HepG2 (cell line): ENCODE data around the gene TBL3. TPM values are rescaled to one million over a fixed set of nuclear protein-coding genes. Genes with fewer than 3 reads are reported as not detected.
A peak's percentile ranks its signal among the peaks of the same experiment; 100 is the strongest.

Experiments
- AHR ChIP-seq: IDR thresholded peaks from 2 replicates; pipeline ENCODE4 v1.6.1; 2018; ENCODE audit warnings: missing genetic modification reagents, missing compliant biosample characterization
- BCL6 ChIP-seq: IDR thresholded peaks from 2 replicates; pipeline ENCODE4 v1.6.1; 2016; ENCODE audit warnings: missing genetic modification reagents, missing compliant biosample characterization
- HMG20B ChIP-seq: conservative IDR thresholded peaks from 2 replicates; pipeline ENCODE4 v1.6.1; 2016; ENCODE audit warnings: missing genetic modification reagents, missing compliant biosample characterization
- KAT7 ChIP-seq: IDR thresholded peaks from 2 replicates; pipeline ENCODE4 v1.6.1; 2018; ENCODE audit warnings: borderline replicate concordance, missing compliant biosample characterization
- ONECUT2 ChIP-seq: sonication (generic); formaldehyde crosslinking; IDR thresholded peaks from 2 replicates; pipeline ENCODE4 v1.4.0; 2020; ENCODE audit warnings: missing genetic modification reagents
- POLR2A ChIP-seq, 2 experiments: IDR thresholded peaks; 2 replicates each; pipeline ENCODE4 v1.6.1; 2011; ENCODE audit warnings: low read depth in 2 of 2, low read length in 2 of 2, mild to moderate bottlenecking in 1 of 2, moderate library complexity in 1 of 2; ENCODE audit not compliant: insufficient read depth in 1 of 2
- YEATS2 ChIP-seq: sonication (generic); formaldehyde crosslinking; IDR thresholded peaks from 2 replicates; pipeline ENCODE4 v1.4.0; 2020; ENCODE audit warnings: missing genetic modification reagents, borderline replicate concordance
- ZKSCAN5 ChIP-seq: sonication (generic); formaldehyde crosslinking; IDR thresholded peaks from 2 replicates; pipeline ENCODE4 v1.5.1; 2020; ENCODE audit warnings: mild to moderate bottlenecking, missing genetic modification reagents
- ZNF10 ChIP-seq: sonication (generic); formaldehyde crosslinking; IDR thresholded peaks from 2 replicates; pipeline ENCODE4 v1.4.0; 2020; ENCODE audit warnings: mild to moderate bottlenecking, low read depth, missing genetic modification reagents, borderline replicate concordance
- ZNF382 ChIP-seq: sonication (generic); formaldehyde crosslinking; IDR thresholded peaks from 2 replicates; pipeline ENCODE4 v1.5.0; 2020; ENCODE audit warnings: missing genetic modification reagents, mild to moderate bottlenecking, borderline replicate concordance
- ZNF451 ChIP-seq: sonication (generic); formaldehyde crosslinking; IDR thresholded peaks from 2 replicates; pipeline ENCODE4 v1.5.0; 2020; ENCODE audit warnings: mild to moderate bottlenecking, missing genetic modification reagents
- ZNF484 ChIP-seq: sonication (generic); formaldehyde crosslinking; IDR thresholded peaks from 2 replicates; pipeline ENCODE4 v1.5.1; 2020; ENCODE audit warnings: mild to moderate bottlenecking, low read depth, missing genetic modification reagents, borderline replicate concordance
- ZNF549 ChIP-seq: sonication (generic); formaldehyde crosslinking; IDR thresholded peaks from 2 replicates; pipeline ENCODE4 v1.5.0; 2020; ENCODE audit warnings: missing genetic modification reagents
- ZNF567 ChIP-seq: sonication (generic); formaldehyde crosslinking; IDR thresholded peaks from 2 replicates; pipeline ENCODE4 v1.8.1; 2023; ENCODE audit warnings: mild to moderate bottlenecking, missing genetic modification reagents, borderline replicate concordance
- polyA plus RNA-seq, 8 experiments: library from polyadenylated mRNA; depleted of rRNA in 3 of 8; stranded (reverse) in 7 of 8; unstranded in 1 of 8; fragments of >200 nt; fragmentation: Illumina TruSeq in 4 of 8; extraction: Trizol in 4 of 8; gene quantifications; 2 replicates each; pipeline versions ENCODE4 v1.2.1 to v1.2.3, GENCODE V29; 2011 to 2016; ENCODE audit warnings: low read depth in 4 of 8, missing spikeins in 1 of 8, mixed read lengths in 1 of 8; ENCODE audit not compliant: insufficient read depth in 1 of 8
- total RNA-seq, 5 experiments: library from RNA; depleted of rRNA; stranded (reverse); fragments of >200 nt; fragmentation: Illumina TruSeq; extraction: Trizol; gene quantifications; 2 replicates each; pipeline ENCODE4 v1.2.3, GENCODE V29; 2016; ENCODE audit warnings: low read depth in 1 of 5
- TF ChIP-seq, protein P1 (sequence below): sonication (generic); formaldehyde crosslinking; IDR thresholded peaks from 2 replicates; pipeline ENCODE4 v1.4.0; 2020; ENCODE audit warnings: mild to moderate bottlenecking, missing genetic modification reagents
- TF ChIP-seq, protein P2 (sequence below): sonication (generic); formaldehyde crosslinking; IDR thresholded peaks from 2 replicates; pipeline ENCODE4; 2020; ENCODE audit warnings: missing genetic modification reagents, mild to moderate bottlenecking, borderline replicate concordance
- TF ChIP-seq, protein P3 (sequence below): sonication (generic); formaldehyde crosslinking; IDR thresholded peaks from 2 replicates; pipeline ENCODE4 v1.8.0; 2022; ENCODE audit warnings: missing genetic modification reagents, mild to moderate bottlenecking, borderline replicate concordance
- TF ChIP-seq, protein P4 (sequence below): sonication (generic); formaldehyde crosslinking; IDR thresholded peaks from 2 replicates; pipeline ENCODE4 v1.4.0; 2020; ENCODE audit warnings: mild to moderate bottlenecking, missing genetic modification reagents, borderline replicate concordance

TBL3 gene
- total and polyA plus RNA-seq, 2 of the 13 experiments (the other 11 are each of a cell fraction or from before 2014, with no cell fraction given) = 16.8 to 38.0 TPM

DNA sequence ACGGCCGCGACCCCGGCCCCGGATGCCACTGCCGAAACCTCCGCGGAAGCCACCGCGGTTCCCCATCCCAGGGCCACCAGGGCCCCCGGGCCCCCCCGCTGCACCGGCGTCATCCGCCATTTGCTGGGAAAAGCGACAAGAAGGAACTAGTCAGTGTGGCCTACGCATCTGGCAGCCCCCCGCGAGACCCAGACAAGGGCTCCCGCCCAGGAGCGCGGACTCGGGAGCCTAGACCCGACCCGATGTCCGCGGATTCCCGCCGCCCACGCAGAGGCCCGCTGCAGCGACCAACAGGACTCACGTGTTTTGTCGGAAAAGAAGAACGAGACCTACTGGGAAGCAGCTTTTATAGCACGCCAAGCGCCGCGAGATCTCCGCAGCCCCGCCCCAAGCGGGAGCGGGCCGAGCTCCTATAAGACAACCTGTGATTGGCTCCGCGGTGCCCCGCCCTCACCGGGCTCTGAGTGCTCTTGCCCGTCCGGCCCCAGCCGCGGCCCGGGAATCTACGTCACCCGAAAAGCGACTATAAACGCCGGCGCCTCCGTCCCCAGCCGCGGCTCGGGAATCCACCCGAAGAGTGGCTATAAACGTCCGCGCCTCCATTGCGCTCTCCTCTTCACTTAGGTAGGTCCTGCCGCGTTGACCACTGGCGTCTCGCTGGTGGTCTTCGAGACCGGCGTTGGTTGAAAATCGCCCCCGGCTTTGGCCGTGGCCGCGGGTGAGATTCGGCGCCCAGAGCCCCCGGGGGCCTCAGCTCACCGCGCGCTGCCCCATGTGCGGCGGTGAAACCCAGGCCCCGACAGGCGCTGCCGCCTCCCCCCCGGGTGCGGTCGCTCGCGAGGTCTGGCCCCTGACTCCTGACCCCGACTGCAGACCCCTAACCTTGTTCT is 7.1 kb upstream of the TBL3 start, which contains the start of gene RPS2 (continued):
- TF ChIP-seq ZNF567 (CRISPR knock-in tag) (0 out of 2 replicates have a peak, but pooled peaks have one; percentile 32), ZNF10 (CRISPR knock-in tag) (no peak), BCL6 (CRISPR knock-in tag) (peak; percentile 48; the same call in 1 of the 2 replicates), ZKSCAN5 (CRISPR knock-in tag) (no peak), AHR (CRISPR knock-in tag) (peak; percentile 92; the same call in 1 of the 2 replicates), ZNF549 (no peak), ONECUT2 (CRISPR knock-in tag) (no peak), ZNF484 (CRISPR knock-in tag) (no peak), HMG20B (CRISPR knock-in tag) (no peak; the same call in 1 of the 2 replicates), POLR2A (IDR thresholded peaks at IDR 0.05; ENCODE audit: insufficient read depth in 1 of 2, low read depth in 2 of 2, low read length in 2 of 2) (peak; percentile 100), YEATS2 (CRISPR knock-in tag) (peak; percentile 100), ZNF451 (peak; percentile 59; the same call in 1 of the 2 replicates), ZNF382 (CRISPR knock-in tag) (no peak), KAT7 (CRISPR knock-in tag) (peak; percentile 80; the same call in 1 of the 2 replicates)
- TF ChIP-seq, protein P1, sequence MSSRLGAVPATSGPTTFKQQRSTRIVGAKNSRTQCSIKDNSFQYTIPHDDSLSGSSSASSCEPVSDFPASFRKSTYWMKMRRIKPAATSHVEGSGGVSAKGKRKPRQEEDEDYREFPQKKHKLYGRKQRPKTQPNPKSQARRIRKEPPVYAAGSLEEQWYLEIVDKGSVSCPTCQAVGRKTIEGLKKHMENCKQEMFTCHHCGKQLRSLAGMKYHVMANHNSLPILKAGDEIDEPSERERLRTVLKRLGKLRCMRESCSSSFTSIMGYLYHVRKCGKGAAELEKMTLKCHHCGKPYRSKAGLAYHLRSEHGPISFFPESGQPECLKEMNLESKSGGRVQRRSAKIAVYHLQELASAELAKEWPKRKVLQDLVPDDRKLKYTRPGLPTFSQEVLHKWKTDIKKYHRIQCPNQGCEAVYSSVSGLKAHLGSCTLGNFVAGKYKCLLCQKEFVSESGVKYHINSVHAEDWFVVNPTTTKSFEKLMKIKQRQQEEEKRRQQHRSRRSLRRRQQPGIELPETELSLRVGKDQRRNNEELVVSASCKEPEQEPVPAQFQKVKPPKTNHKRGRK (CRISPR knock-in tag) = no peak
- TF ChIP-seq, protein P2, sequence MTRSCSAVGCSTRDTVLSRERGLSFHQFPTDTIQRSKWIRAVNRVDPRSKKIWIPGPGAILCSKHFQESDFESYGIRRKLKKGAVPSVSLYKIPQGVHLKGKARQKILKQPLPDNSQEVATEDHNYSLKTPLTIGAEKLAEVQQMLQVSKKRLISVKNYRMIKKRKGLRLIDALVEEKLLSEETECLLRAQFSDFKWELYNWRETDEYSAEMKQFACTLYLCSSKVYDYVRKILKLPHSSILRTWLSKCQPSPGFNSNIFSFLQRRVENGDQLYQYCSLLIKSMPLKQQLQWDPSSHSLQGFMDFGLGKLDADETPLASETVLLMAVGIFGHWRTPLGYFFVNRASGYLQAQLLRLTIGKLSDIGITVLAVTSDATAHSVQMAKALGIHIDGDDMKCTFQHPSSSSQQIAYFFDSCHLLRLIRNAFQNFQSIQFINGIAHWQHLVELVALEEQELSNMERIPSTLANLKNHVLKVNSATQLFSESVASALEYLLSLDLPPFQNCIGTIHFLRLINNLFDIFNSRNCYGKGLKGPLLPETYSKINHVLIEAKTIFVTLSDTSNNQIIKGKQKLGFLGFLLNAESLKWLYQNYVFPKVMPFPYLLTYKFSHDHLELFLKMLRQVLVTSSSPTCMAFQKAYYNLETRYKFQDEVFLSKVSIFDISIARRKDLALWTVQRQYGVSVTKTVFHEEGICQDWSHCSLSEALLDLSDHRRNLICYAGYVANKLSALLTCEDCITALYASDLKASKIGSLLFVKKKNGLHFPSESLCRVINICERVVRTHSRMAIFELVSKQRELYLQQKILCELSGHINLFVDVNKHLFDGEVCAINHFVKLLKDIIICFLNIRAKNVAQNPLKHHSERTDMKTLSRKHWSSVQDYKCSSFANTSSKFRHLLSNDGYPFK (CRISPR knock-in tag) = peak; percentile 84
- TF ChIP-seq, protein P3, sequence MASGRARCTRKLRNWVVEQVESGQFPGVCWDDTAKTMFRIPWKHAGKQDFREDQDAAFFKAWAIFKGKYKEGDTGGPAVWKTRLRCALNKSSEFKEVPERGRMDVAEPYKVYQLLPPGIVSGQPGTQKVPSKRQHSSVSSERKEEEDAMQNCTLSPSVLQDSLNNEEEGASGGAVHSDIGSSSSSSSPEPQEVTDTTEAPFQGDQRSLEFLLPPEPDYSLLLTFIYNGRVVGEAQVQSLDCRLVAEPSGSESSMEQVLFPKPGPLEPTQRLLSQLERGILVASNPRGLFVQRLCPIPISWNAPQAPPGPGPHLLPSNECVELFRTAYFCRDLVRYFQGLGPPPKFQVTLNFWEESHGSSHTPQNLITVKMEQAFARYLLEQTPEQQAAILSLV (CRISPR knock-in tag) = no peak; the same call in 1 of the 2 replicates
- TF ChIP-seq, protein P4, sequence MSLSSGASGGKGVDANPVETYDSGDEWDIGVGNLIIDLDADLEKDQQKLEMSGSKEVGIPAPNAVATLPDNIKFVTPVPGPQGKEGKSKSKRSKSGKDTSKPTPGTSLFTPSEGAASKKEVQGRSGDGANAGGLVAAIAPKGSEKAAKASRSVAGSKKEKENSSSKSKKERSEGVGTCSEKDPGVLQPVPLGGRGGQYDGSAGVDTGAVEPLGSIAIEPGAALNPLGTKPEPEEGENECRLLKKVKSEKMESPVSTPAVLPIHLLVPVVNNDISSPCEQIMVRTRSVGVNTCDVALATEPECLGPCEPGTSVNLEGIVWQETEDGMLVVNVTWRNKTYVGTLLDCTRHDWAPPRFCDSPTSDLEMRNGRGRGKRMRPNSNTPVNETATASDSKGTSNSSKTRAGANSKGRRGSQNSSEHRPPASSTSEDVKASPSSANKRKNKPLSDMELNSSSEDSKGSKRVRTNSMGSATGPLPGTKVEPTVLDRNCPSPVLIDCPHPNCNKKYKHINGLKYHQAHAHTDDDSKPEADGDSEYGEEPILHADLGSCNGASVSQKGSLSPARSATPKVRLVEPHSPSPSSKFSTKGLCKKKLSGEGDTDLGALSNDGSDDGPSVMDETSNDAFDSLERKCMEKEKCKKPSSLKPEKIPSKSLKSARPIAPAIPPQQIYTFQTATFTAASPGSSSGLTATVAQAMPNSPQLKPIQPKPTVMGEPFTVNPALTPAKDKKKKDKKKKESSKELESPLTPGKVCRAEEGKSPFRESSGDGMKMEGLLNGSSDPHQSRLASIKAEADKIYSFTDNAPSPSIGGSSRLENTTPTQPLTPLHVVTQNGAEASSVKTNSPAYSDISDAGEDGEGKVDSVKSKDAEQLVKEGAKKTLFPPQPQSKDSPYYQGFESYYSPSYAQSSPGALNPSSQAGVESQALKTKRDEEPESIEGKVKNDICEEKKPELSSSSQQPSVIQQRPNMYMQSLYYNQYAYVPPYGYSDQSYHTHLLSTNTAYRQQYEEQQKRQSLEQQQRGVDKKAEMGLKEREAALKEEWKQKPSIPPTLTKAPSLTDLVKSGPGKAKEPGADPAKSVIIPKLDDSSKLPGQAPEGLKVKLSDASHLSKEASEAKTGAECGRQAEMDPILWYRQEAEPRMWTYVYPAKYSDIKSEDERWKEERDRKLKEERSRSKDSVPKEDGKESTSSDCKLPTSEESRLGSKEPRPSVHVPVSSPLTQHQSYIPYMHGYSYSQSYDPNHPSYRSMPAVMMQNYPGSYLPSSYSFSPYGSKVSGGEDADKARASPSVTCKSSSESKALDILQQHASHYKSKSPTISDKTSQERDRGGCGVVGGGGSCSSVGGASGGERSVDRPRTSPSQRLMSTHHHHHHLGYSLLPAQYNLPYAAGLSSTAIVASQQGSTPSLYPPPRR (CRISPR knock-in tag) = no peak
